ENCODE results near the gene RBM28.

RBM28 gene

GRCh38 chr7:128373606-128374005 is 29.9 kb upstream of the RBM28 start:
- no peak for DNase-seq

GRCh38 chr7:128370491-128370890 is 26.8 kb upstream of the RBM28 start:
- DNase-seq: no peak

- no peak for DNase-seq
Measured at GRCh38 chr7:128366986-128367385, 23.3 kb upstream of the RBM28 start.

- DNase-seq: no peak
Measured at GRCh38 chr7:128366300-128366699, 22.6 kb upstream of the RBM28 start.

GRCh38 chr7:128365432-128365831 is 21.7 kb upstream of the RBM28 start:
- DNase-seq: no peak

DNA sequence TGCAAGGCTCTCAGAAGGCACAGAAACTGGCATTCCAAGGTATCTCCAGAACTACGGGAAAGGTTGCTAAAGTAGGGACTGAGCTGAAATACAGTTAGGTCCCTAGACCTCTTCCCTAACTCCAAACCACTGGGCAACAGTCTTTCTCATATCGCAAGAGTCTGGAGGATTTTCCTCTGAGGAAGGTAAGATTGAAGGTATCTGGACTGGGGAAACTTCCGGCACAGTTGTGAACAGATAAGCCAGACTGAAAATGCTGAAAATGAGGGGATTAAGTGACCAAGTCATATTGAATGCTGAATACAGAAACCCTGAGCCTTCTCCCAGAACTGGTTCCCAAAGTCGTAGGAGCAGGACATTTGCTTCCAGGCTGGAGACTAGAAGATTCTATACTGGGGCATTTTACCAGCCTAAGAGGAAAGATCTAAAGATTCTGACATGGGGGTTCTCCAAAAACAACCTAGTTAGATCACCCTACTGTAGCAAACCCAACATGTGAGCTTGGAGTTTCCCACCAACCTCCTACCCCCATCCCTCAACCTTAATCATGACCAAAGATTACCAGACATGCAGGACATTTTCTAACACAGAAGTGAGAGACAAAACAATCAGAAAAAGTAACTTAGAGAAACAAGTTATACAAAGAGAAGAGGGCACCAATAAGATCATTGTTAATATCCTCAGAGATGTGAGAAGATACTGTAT is 20.6 kb upstream of the RBM28 start:
- DNase-seq: no peak

- no peak for DNase-seq
Measured at GRCh38 chr7:128363261-128363721, 19.6 kb upstream of the RBM28 start.

DNA sequence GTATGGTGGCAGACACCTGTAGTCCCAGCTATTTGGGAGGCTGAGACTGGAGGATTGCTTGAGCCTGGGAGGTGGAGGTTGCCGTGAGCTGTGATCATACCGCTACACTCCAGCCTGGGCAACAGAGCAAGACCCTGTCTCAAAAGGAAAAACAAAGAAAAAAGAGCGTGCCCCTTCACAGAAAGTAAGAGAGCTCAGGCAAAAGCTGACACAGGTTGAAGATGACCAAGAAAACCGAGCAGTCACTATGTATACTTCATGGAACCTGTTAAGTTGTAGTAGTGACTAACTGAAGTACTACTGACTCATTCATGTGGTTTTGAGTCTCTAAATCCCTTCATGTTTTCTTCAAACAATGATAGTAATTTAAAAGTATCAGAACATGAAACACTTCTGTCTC is 19.0 kb upstream of the RBM28 start:
- DNase-seq: no peak

GRCh38 chr7:128361411-128362379 is 18.0 kb upstream of the RBM28 start, which contains the start of gene PRRT4:
Gene PRRT4 (minus strand): TSS chr7:128361690.
- DNase-seq: peak; percentile 34

- no peak for DNase-seq
Measured at GRCh38 chr7:128360359-128360678, 16.6 kb upstream of the RBM28 start.

- DNase-seq: no peak
Measured at GRCh38 chr7:128359939-128360338, 16.2 kb upstream of the RBM28 start.

- DNase-seq: no peak
Measured at GRCh38 chr7:128359336-128359735, 15.6 kb upstream of the RBM28 start.

GRCh38 chr7:128358233-128358632 is 14.5 kb upstream of the RBM28 start:
- DNase-seq: no peak

- DNase-seq: no peak
Measured at GRCh38 chr7:128357217-128357613, 13.5 kb upstream of the RBM28 start.

DNA sequence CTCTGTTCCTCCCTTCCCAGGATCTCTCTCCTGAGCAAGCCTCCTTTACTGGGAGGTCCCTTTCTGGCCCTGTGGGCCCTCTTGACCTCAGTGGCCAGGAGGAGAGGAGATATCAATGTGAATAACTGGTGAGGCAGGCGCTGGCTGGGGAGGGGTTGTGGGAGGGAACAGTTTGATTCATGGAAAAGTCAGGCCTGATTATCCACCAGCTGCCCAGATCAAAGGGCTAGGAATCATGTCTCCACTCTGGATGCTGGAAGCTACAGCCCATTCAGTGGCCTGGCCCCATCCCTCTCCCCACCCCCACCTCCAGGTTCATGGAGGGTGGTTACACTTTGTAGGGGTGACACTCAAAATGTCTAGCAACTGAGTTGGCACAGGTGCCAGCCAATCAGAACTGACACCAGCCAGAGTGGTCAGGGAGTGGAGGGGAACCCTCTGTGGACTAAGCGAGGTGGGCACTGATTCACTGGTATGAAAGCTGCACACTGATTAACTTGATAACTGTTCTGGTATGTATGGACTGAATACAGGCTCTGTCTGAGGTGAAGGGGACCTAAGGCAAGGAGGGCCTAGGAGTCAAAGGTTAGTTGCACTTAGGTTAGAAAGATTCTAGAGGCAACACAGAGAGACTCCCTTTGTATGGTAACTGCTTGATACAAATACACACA is 13.0 kb upstream of the RBM28 start:
- DNase-seq: no peak

DNA sequence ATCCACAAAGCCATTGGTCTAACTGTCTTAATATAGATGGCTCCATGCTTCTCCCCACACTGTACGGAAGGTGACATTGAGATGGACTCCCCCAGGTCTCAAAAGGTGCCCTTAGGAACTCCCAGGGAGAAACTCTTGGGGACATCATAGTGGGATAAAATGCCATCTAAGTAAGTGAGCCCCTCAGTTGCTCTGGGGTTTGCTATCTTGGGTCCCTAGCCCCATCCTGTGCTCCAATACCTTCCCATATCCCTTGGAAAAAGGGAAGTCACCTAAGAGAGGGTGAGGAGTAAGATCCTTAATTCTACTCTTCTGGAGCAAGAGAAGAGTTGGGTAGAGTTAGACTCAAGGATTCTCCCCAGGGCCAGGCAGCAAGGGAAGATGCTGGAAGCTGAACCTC is 9.9 kb upstream of the RBM28 start:
- DNase-seq: no peak

GRCh38 chr7:128353189-128353588 is 9.5 kb upstream of the RBM28 start:
- DNase-seq: no peak

GRCh38 chr7:128352636-128353035 is 8.9 kb upstream of the RBM28 start:
- DNase-seq: no peak

DNA sequence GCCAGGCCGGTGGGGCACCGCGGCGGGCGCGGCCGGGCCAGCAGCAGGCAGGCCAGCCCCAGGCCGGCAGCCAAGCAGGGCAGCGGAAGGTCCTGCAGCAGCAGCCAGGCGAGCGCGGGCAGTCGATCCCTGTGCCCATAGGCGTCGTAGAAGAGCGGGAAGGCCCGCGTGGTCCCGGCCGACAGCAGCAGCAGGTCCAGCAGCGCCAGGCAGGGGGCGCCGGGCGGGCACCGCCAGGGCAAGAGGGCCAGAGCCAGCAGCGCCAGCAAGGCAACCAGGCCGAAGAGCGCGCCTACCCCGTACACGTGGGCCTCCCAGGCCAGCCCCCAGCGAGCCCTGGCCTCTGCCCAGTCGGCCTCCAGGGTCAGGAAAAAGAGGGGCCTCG is 8.4 kb upstream of the RBM28 start:
- peak; percentile 33 for DNase-seq

DNA sequence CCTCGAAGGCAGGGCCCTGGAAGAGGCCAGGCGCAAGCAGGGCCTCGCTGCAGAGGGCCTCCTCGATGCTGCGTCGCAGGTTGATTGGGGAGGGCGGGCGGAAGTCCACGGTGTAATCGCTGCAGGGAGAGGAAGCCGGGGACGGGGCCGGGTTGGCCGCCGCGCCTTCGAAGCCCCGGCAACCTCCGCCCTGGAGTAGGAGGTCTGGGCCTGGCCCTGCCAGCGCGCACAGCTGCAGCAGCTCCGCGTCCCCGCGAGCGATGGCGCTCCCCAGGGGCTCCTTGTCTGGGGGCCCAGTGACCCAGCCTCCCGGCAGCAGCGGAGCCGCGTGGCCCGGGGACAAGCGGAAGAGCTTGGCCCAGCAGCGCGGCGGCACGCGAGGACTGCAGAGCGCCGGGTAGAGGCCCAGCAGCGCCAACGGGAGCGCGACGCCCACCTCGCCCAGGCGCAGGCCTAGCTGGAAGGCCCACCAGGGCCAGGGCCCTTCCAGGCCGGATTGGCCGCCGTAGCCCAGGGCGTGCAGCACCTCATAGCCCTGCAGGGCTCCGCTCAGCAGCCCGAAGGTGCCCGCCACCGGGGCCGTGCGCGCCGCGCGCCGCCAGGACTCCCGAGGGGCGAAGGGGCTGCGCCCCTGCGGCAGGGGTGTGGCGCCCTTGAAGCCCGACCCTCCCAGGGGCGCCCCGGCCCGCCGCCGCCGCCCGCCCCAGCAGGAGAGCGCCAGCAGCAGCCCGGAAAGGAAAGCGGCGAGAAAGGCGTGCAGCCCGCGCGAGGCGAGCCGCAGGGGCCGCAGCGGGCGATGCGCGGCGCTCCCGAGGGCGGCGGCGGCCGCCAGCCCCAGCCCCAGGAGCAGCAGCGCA is 7.8 kb upstream of the RBM28 start:
- DNase-seq: no peak

DNA sequence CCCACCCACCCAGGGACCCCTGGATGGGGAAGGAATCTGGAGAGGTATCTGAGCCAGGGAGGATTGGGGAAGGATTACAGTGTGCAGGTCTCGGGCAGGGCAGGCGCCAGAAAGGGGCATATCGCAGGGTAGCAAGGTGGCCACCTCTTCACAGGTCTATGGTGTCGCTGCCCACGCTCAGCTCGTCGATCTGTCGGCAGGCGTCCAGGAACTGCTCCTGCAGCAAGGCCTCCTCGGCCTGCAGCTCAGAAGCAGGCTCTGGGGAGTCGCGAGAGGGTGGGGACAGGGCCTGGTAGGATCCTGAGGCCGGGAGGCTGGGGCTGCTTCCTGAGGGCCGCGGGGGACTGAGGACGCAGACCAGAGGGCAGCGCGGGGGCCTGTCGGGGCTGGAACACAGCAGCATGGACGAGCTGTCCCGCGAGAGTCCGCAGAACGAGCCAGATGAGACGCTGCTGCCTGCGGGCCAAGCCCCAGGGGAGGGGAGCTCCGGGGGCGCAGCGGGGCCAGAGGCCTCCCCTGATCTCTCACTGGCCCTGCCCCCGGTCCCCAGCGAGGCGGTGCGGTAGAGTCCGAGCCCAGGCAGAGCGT is 7.1 kb upstream of the RBM28 start:
- DNase-seq: no peak

DNA sequence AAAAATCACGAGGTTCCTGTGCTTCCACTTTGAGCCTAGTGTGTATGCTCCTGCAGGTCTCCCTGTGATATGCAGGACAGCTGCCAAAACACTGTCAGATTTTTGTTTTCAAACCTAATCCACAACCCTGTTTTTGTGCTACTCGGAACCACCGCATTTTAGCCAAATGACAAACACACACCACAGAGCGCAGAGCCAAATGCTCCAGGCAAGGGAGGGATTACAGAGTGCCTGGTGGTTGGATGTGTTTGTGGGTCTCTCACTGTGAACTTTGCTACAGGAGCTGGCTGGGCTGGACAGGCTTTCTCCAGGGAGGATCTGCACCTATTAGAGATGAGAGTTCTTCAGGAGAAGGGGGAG is 5.7 kb upstream of the RBM28 start:
- no peak for DNase-seq

All from CD4-positive, alpha-beta T cell treated with Interleukin-15 for 1 hour (primary cell).